Mucosa of rectum (tissue), 2 donors: ENCODE results near the gene SH2D3C.

Experiments used
- H3K27ac ChIP-seq, 2 donors: one replicate each; pipeline ENCODE4 v1.7.0; 2013; ENCODE audit warnings: inconsistent platforms in 2 of 2, low read depth in 2 of 2, low read length in 2 of 2
- H3K27me3 ChIP-seq, 2 donors: one replicate each; pipeline ENCODE4 v1.7.0; 2013; ENCODE audit warnings: low read length in 2 of 2; ENCODE audit not compliant: control insufficient read depth in 2 of 2, insufficient read depth in 2 of 2
- H3K36me3 ChIP-seq, 2 donors: one replicate each; pipeline ENCODE4 v1.7.0; 2013; ENCODE audit warnings: low read length in 2 of 2; ENCODE audit not compliant: control insufficient read depth in 2 of 2, insufficient read depth in 2 of 2
- H3K4me1 ChIP-seq, 2 donors: one replicate each; pipeline ENCODE4 v1.7.0; 2013; ENCODE audit warnings: low read length in 2 of 2, mild to moderate bottlenecking in 1 of 2; ENCODE audit not compliant: control insufficient read depth in 2 of 2, insufficient read depth in 2 of 2
- H3K4me3 ChIP-seq, 2 donors: one replicate each; pipeline ENCODE4 v1.7.0; 2013; ENCODE audit warnings: low read length in 2 of 2
- H3K9ac ChIP-seq, 2 donors: one replicate each; pipeline ENCODE4 v1.7.0; 2013; ENCODE audit warnings: low read length in 2 of 2, low read depth in 1 of 2, mild to moderate bottlenecking in 1 of 2
- H3K9me3 ChIP-seq, 2 donors: one replicate each; pipeline ENCODE4 v1.7.0; 2013; ENCODE audit warnings: low read length in 2 of 2; ENCODE audit not compliant: control insufficient read depth in 2 of 2
- donor health status: healthy.
- donor health status: Normal muscosa, but diverticular disease.

The SH2D3C gene

GRCh38 chr9:127776195-127776923 lies 2.1 kb downstream of the SH2D3C start:
- peak overlapping the region; percentile 26 to 72 for H3K4me3 ChIP-seq
- peak overlapping the region; percentile 42 to 68 for H3K27ac ChIP-seq
- H3K9ac ChIP-seq, result peak overlapping the region; percentile 40 to 60

GRCh38 chr9:127773981-127774380 lies 4.5 kb downstream of the SH2D3C start:
- H3K27ac ChIP-seq, result no peak overlapping the region
- H3K9me3 ChIP-seq, result no peaks in the 10 kb centered on the region
- H3K4me3 ChIP-seq, result no peak overlapping the region
- H3K9ac ChIP-seq, result no peak overlapping the region
- peaks cover 13% of the 10 kb centered on the region in 2 donors for H3K4me1 ChIP-seq
- no peaks in the 10 kb centered on the region for H3K36me3 ChIP-seq
- peaks cover 0 to 3% of the 10 kb centered on the region in 2 donors for H3K27me3 ChIP-seq

More at GRCh38 chr9:127776195-127776923, 2.1 kb downstream of the SH2D3C start:
- Histone ChIP-seq H3K4me1 (peaks cover 3 to 4% of the 10 kb centered on the region in 2 donors), H3K36me3 (no peaks in the 10 kb centered on the region), H3K9me3 (no peaks in the 10 kb centered on the region), H3K27me3 (peaks cover 0 to 3% of the 10 kb centered on the region in 2 donors)

GRCh38 chr9:127773272-127773671 lies 5.2 kb downstream of the SH2D3C start:
- H3K4me1 ChIP-seq, result peaks cover 11 to 13% of the 10 kb centered on the region in 2 donors
- H3K4me3 ChIP-seq, result no peak overlapping the region
- no peaks in the 10 kb centered on the region for H3K9me3 ChIP-seq
- no peak overlapping the region for H3K9ac ChIP-seq
- H3K36me3 ChIP-seq, result no peaks in the 10 kb centered on the region
- peaks cover 0 to 3% of the 10 kb centered on the region in 2 donors for H3K27me3 ChIP-seq
- no peak overlapping the region for H3K27ac ChIP-seq

- Histone ChIP-seq H3K36me3 (no peaks in the 10 kb centered on the region), H3K27me3 (peaks cover 0 to 3% of the 10 kb centered on the region in 2 donors), H3K4me3 (no peak overlapping the region), H3K9me3 (no peaks in the 10 kb centered on the region), H3K9ac (no peak overlapping the region), H3K4me1 (peaks cover 12 to 15% of the 10 kb centered on the region in 2 donors), H3K27ac (no peak overlapping the region)
Observed at GRCh38 chr9:127772603-127773002, 5.9 kb downstream of the SH2D3C start.

GRCh38 chr9:127771570-127772189 lies 6.8 kb downstream of the SH2D3C start:
- Histone ChIP-seq H3K27ac (peak overlapping the region in 1 of 2 donors; percentile 68), H3K9me3 (no peaks in the 10 kb centered on the region), H3K36me3 (no peaks in the 10 kb centered on the region), H3K27me3 (peaks cover 0 to 3% of the 10 kb centered on the region in 2 donors), H3K9ac (peak overlapping the region; percentile 4 to 10), H3K4me1 (peaks cover 14 to 17% of the 10 kb centered on the region in 2 donors), H3K4me3 (peak overlapping the region in 1 of 2 donors; percentile 67)

- Histone ChIP-seq H3K27ac (peak overlapping the region; percentile 30 to 68), H3K9ac (peak overlapping the region in 1 of 2 donors; percentile 49), H3K4me1 (peaks cover 12 to 17% of the 10 kb centered on the region in 2 donors), H3K27me3 (peaks cover 0 to 3% of the 10 kb centered on the region in 2 donors), H3K4me3 (peak overlapping the region; percentile 44 to 67), H3K9me3 (no peaks in the 10 kb centered on the region), H3K36me3 (no peaks in the 10 kb centered on the region)
Observed at GRCh38 chr9:127770905-127771569, 7.4 kb downstream of the SH2D3C start.

- Histone ChIP-seq H3K9me3 (no peaks in the 10 kb centered on the region), H3K4me1 (peaks cover 12 to 17% of the 10 kb centered on the region in 2 donors), H3K27ac (peak overlapping the region; percentile 30 to 68), H3K27me3 (peaks cover 0 to 3% of the 10 kb centered on the region in 2 donors), H3K36me3 (no peaks in the 10 kb centered on the region), H3K9ac (peak overlapping the region; percentile 23 to 49), H3K4me3 (peak overlapping the region; percentile 44 to 67)
Observed at GRCh38 chr9:127770583-127770904, 7.9 kb downstream of the SH2D3C start.

GRCh38 chr9:127769929-127770582 lies 8.4 kb downstream of the SH2D3C start:
- peaks cover 0 to 3% of the 10 kb centered on the region in 2 donors for H3K27me3 ChIP-seq
- H3K9ac ChIP-seq, result peak overlapping the region; percentile 23 to 49
- H3K9me3 ChIP-seq, result no peaks in the 10 kb centered on the region
- peak overlapping the region in 1 of 2 donors; percentile 67 for H3K4me3 ChIP-seq
- H3K36me3 ChIP-seq, result no peaks in the 10 kb centered on the region
- H3K4me1 ChIP-seq, result peaks cover 12 to 17% of the 10 kb centered on the region in 2 donors
- H3K27ac ChIP-seq, result peak overlapping the region; percentile 11 to 68

- H3K4me1 ChIP-seq, result peaks cover 12 to 17% of the 10 kb centered on the region in 2 donors
- no peaks in the 10 kb centered on the region for H3K9me3 ChIP-seq
- no peak overlapping the region for H3K9ac ChIP-seq
- H3K27ac ChIP-seq, result no peak overlapping the region
- H3K36me3 ChIP-seq, result no peaks in the 10 kb centered on the region
- H3K4me3 ChIP-seq, result no peak overlapping the region
- H3K27me3 ChIP-seq, result peaks cover 0 to 3% of the 10 kb centered on the region in 2 donors
Observed at GRCh38 chr9:127769101-127769500, 9.4 kb downstream of the SH2D3C start.
